ENCODE measurements around the gene KCNIP4.

DNA sequence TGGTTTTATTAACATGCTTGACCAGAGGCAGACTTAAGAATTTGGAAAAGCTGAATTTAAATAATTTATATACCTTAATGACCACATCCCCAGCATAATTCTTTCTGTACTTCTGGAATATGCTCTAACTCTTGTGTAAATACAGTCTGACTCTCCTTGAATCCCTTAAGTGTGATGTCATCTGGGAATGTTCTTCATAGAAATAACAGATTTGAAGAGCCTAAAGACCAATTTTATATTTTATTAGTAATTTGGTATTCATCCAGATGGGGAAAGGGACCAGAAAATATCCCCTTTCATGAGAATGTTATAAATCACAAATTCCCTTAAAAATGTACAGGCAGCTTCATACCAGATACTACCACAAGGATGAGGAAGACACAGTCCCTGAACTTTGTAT lies 58.3 kb downstream of the KCNIP4 start:
- TF ChIP-seq, protein P1, sequence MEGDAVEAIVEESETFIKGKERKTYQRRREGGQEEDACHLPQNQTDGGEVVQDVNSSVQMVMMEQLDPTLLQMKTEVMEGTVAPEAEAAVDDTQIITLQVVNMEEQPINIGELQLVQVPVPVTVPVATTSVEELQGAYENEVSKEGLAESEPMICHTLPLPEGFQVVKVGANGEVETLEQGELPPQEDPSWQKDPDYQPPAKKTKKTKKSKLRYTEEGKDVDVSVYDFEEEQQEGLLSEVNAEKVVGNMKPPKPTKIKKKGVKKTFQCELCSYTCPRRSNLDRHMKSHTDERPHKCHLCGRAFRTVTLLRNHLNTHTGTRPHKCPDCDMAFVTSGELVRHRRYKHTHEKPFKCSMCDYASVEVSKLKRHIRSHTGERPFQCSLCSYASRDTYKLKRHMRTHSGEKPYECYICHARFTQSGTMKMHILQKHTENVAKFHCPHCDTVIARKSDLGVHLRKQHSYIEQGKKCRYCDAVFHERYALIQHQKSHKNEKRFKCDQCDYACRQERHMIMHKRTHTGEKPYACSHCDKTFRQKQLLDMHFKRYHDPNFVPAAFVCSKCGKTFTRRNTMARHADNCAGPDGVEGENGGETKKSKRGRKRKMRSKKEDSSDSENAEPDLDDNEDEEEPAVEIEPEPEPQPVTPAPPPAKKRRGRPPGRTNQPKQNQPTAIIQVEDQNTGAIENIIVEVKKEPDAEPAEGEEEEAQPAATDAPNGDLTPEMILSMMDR (conservative IDR thresholded peaks at IDR 0.05; ENCODE audit: low read depth, low read length), result no peak
- TF ChIP-seq POLR2A (IDR thresholded peaks at IDR 0.05; ENCODE audit: low read depth, low read length) (no peak), CHD1 (IDR thresholded peaks at IDR 0.05; ENCODE audit: low read depth, low read length) (no peak), BHLHE40 (IDR thresholded peaks at IDR 0.05; ENCODE audit: low read depth, low read length) (no peak), RCOR1 (IDR thresholded peaks at IDR 0.05; ENCODE audit: insufficient replicate concordance, low read length) (no peak), MXI1 (IDR thresholded peaks at IDR 0.05; ENCODE audit: borderline replicate concordance, low read depth, low read length) (no peak), SMC3 (IDR thresholded peaks at IDR 0.05; ENCODE audit: low read depth, low read length) (no peak), RAD21 (IDR thresholded peaks at IDR 0.05; ENCODE audit: low read length) (no peak)
- TF ChIP-seq, protein P2, sequence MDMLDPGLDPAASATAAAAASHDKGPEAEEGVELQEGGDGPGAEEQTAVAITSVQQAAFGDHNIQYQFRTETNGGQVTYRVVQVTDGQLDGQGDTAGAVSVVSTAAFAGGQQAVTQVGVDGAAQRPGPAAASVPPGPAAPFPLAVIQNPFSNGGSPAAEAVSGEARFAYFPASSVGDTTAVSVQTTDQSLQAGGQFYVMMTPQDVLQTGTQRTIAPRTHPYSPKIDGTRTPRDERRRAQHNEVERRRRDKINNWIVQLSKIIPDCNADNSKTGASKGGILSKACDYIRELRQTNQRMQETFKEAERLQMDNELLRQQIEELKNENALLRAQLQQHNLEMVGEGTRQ (IDR thresholded peaks at IDR 0.05; ENCODE audit: low read depth, low read length), result no peak
